OCI-LY7 (cell line): ENCODE results near the gene FBN2. TPM values are rescaled to one million over a fixed set of nuclear protein-coding genes. Genes with fewer than 3 reads are reported as not detected.

Source experiments
- BruUV-seq: library from RNA; stranded (reverse); fragments of 400-500 nt; replicated peaks from 2 replicates; lab custom pipeline; 2021; lab: Mats Ljungman, UMichigan
- CTCF ChIA-PET: fragments of 300-600 bp; sonication (Branson Sonifier 250); formaldehyde crosslinking; loops from one replicate; lab custom pipeline; 2022; ENCODE audit warnings: antibody characterized with exemption; ENCODE audit not compliant: unreplicated experiment; lab: Charles Lee
- POLR2A ChIA-PET: fragments of 300-600 bp; sonication (Branson Sonifier 250); formaldehyde crosslinking; loops from one replicate; lab custom pipeline; 2022; ENCODE audit warnings: antibody characterized with exemption; lab: Charles Lee
- DNase-seq: peaks from one replicate; pipeline ENCODE4 v3.0.0-alpha.2; 2015; ENCODE audit warnings: low spot score
- H2AFZ ChIP-seq: fragments of 200-600 bp; sonication (generic), shearing (Covaris generic); 2 replicates; pipeline ENCODE4 v1.6.1; 2014; ENCODE audit warnings: mild to moderate bottlenecking, antibody characterized with exemption, low read length, moderate library complexity
- H3K27ac ChIP-seq: fragments of 200-600 bp; sonication (generic); 2 replicates; pipeline ENCODE4 v1.5.1; 2014; ENCODE audit warnings: mixed run types, low read depth, mild to moderate bottlenecking, moderate library complexity, low read length, inconsistent platforms; ENCODE audit not compliant: poor library complexity, severe bottlenecking
- H3K36me3 ChIP-seq: fragments of 200-600 bp; sonication (generic); 2 replicates; pipeline ENCODE4 v1.6.1; 2014; ENCODE audit warnings: mild to moderate bottlenecking, antibody characterized with exemption, low read length, moderate library complexity, mixed read lengths; ENCODE audit not compliant: insufficient read depth
- H3K4me1 ChIP-seq: fragments of 200-600 bp; sonication (generic); 2 replicates; pipeline ENCODE4 v1.5.1; 2014; ENCODE audit warnings: mild to moderate bottlenecking, low read length; ENCODE audit not compliant: insufficient read depth, poor library complexity, severe bottlenecking
- H3K4me2 ChIP-seq: fragments of 200-600 bp; sonication (generic); 2 replicates; pipeline ENCODE4 v1.6.1; 2014; ENCODE audit warnings: mild to moderate bottlenecking, low read length
- H3K4me3 ChIP-seq: fragments of 200-600 bp; sonication (generic); 2 replicates; pipeline ENCODE4 v1.5.1; 2014; ENCODE audit warnings: mild to moderate bottlenecking, low read depth, low read length; ENCODE audit not compliant: poor library complexity, severe bottlenecking
- H3K79me2 ChIP-seq: fragments of 200-600 bp; sonication (generic); 2 replicates; pipeline ENCODE4 v1.6.1; 2016; ENCODE audit warnings: low read depth, mild to moderate bottlenecking, low read length, moderate library complexity, mixed read lengths; ENCODE audit not compliant: insufficient read depth
- H3K9me2 ChIP-seq: fragments of 200-600 bp; sonication (generic); 2 replicates; pipeline ENCODE4 v1.6.1; 2016; ENCODE audit warnings: mild to moderate bottlenecking, low read length, mixed read lengths; ENCODE audit not compliant: insufficient read depth
- H3K9me3 ChIP-seq: fragments of 200-600 bp; sonication (generic); 2 replicates; pipeline ENCODE4 v1.6.1; 2014; ENCODE audit warnings: mild to moderate bottlenecking, mixed run types, low read length, mixed read lengths
- H4K20me1 ChIP-seq: fragments of 200-600 bp; sonication (generic); 2 replicates; pipeline ENCODE4 v1.6.1; 2014; ENCODE audit warnings: mild to moderate bottlenecking, antibody characterized with exemption, low read length, moderate library complexity, mixed read lengths; ENCODE audit not compliant: insufficient read depth
- CTCF ChIP-seq: fragments of 200-600 bp; sonication (generic); conservative IDR thresholded peaks from 2 replicates; pipeline ENCODE4 v1.5.1; 2014; ENCODE audit warnings: mild to moderate bottlenecking, antibody characterized with exemption, low read length, moderate library complexity, mixed read lengths
- EZH2phosphoT487 ChIP-seq: fragments of 200-600 bp; sonication (generic); IDR thresholded peaks from 2 replicates; pipeline ENCODE4 v1.6.1; 2018; ENCODE audit warnings: low read depth, borderline replicate concordance, mild to moderate bottlenecking, mixed run types, antibody characterized with exemption, low read length, moderate library complexity, mixed read lengths
- intact Hi-C: fragments of 100-400 bp; cut with micrococcal nuclease; formaldehyde crosslinking; loops from one replicate; pipeline ENCODE4 v1.10.0; 2022; ENCODE audit not compliant: unreplicated experiment
- total RNA-seq, 2 experiments: library from RNA; depleted of rRNA in 1 of 2; stranded (reverse); fragments of >200 nt in 1 of 2; shearing (Covaris generic) in 1 of 2; gene quantifications; 2 replicates each; pipeline ENCODE4 v1.2.3, GENCODE V29; 2014 to 2022

Gene FBN2
- total RNA-seq, 2 experiments from 2014 or later: not detected

GRCh38 chr5:128412145-128412930, 125.7 kb downstream of the FBN2 start:
- no peak for DNase-seq
- Histone ChIP-seq H2AFZ (no peak overlapping the region), H3K9me3 (no peaks in the 10 kb centered on the region), H3K4me2 (no peak overlapping the region), H3K36me3 (no peaks in the 10 kb centered on the region), H3K27ac (no peak overlapping the region), H3K9me2 (no peaks in the 10 kb centered on the region), H4K20me1 (no peaks in the 10 kb centered on the region), H3K4me1 (no peaks in the 10 kb centered on the region), H3K4me3 (no peak overlapping the region), H3K79me2 (no peaks in the 10 kb centered on the region)
- intact Hi-C loops: no loop called here
- CTCF ChIA-PET: no interaction called here
- no peak for TF ChIP-seq EZH2phosphoT487
- no peak for TF ChIP-seq CTCF
- POLR2A ChIA-PET: no interaction called here
- BruUV-seq: no TSS peak

- Histone ChIP-seq H2AFZ (no peak overlapping the region), H3K79me2 (no peaks in the 10 kb centered on the region), H3K4me2 (no peak overlapping the region), H3K9me3 (no peaks in the 10 kb centered on the region), H3K4me1 (no peaks in the 10 kb centered on the region), H3K36me3 (no peaks in the 10 kb centered on the region), H3K4me3 (no peak overlapping the region), H3K27ac (no peak overlapping the region), H4K20me1 (no peaks in the 10 kb centered on the region), H3K9me2 (no peaks in the 10 kb centered on the region)
- ChIA-PET POLR2A (interaction anchor here (0.7 kb wide), 1 partner anchor 1422 kb away, joined by 3 read pairs; no protein-coding TSS in a partner anchor), CTCF (no interaction called here)
- TF ChIP-seq EZH2phosphoT487 (no peak), CTCF (no peak)
- intact Hi-C loops: no loop called here
- DNase-seq: no peak
- no TSS peak for BruUV-seq
Measured at GRCh38 chr5:128409166-128409800, 128.8 kb downstream of the FBN2 start.

- H2AFZ ChIP-seq: no peak overlapping the region
- no peak for DNase-seq
- no peaks in the 10 kb centered on the region for H3K4me1 ChIP-seq
- H3K4me2 ChIP-seq: no peak overlapping the region
- POLR2A ChIA-PET: interaction anchor here (0.7 kb wide), 1 partner anchor 1423 kb away, joined by 3 read pairs; no protein-coding TSS in a partner anchor
- CTCF ChIA-PET: no interaction called here
- no TSS peak for BruUV-seq
- H4K20me1 ChIP-seq: no peaks in the 10 kb centered on the region
- no peaks in the 10 kb centered on the region for H3K36me3 ChIP-seq
- no peak for TF ChIP-seq EZH2phosphoT487
- TF ChIP-seq CTCF: no peak
- H3K27ac ChIP-seq: no peak overlapping the region
- H3K9me3 ChIP-seq: no peaks in the 10 kb centered on the region
- H3K9me2 ChIP-seq: no peaks in the 10 kb centered on the region
- no peaks in the 10 kb centered on the region for H3K79me2 ChIP-seq
- H3K4me3 ChIP-seq: no peak overlapping the region
- intact Hi-C loops: no loop called here
Measured at GRCh38 chr5:128408622-128409021, 129.4 kb downstream of the FBN2 start.
